Spleen (tissue), 11 donors: ENCODE data around the gene PELI3. TPM values are rescaled to one million over a fixed set of nuclear protein-coding genes. Genes with fewer than 3 reads are reported as not detected.
A peak's percentile ranks its signal among the peaks of the same experiment; 100 is the strongest.

ENCODE experiments used
- DNase-seq: peaks from one replicate; pipeline ENCODE4 v3.0.0-alpha.2; 2020
- H3K27ac ChIP-seq, 8 donors: fragments of 200-600 bp; sonication (generic) in 7 of 8; 1 replicate in 4 of 8; 2 replicates in 4 of 8; pipeline versions ENCODE4 v1.5.0 to v1.8.0; 2016 to 2021; ENCODE audit warnings: inconsistent platforms in 4 of 8, mild to moderate bottlenecking in 4 of 8, moderate library complexity in 1 of 8
- H3K27me3 ChIP-seq, 7 donors: fragments of 200-600 bp; sonication (generic) in 6 of 7; replicated peaks in 1 of 7; 1 replicate in 4 of 7; 2 replicates in 3 of 7; pipeline versions ENCODE4 v1.5.0 to v1.8.0; 2016 to 2021; ENCODE audit warnings: inconsistent platforms in 3 of 7, mild to moderate bottlenecking in 1 of 7
- H3K36me3 ChIP-seq, 6 donors: fragments of 200-600 bp; sonication (generic) in 5 of 6; 1 replicate in 4 of 6; 2 replicates in 2 of 6; pipeline versions ENCODE4 v1.5.0 to v1.8.0; 2016 to 2021; ENCODE audit warnings: inconsistent platforms in 2 of 6
- H3K4me1 ChIP-seq, 6 donors: fragments of 200-600 bp; sonication (generic) in 5 of 6; 1 replicate in 3 of 6; 2 replicates in 3 of 6; pipeline versions ENCODE4 v1.5.0 to v1.8.0; 2016 to 2021; ENCODE audit warnings: inconsistent platforms in 3 of 6
- H3K4me3 ChIP-seq, 8 donors: fragments of 200-600 bp; sonication (generic) in 7 of 8; 1 replicate in 4 of 8; 2 replicates in 4 of 8; pipeline versions ENCODE4 v1.5.0 to v1.8.0; 2016 to 2021; ENCODE audit warnings: inconsistent platforms in 4 of 8, mild to moderate bottlenecking in 4 of 8, moderate library complexity in 2 of 8
- H3K9me3 ChIP-seq, 8 donors: fragments of 200-600 bp; sonication (generic) in 7 of 8; 1 replicate in 4 of 8; 2 replicates in 4 of 8; pipeline versions ENCODE4 v1.5.0 to v1.8.0; 2016 to 2021; ENCODE audit warnings: inconsistent platforms in 4 of 8
- POLR2A ChIP-seq, 3 donors: fragments of 450-650 bp; IDR thresholded peaks; one replicate each; pipeline ENCODE4 v1.5.1; 2017; ENCODE audit warnings: antibody characterized with exemption in 3 of 3, mild to moderate bottlenecking in 1 of 3
- POLR2AphosphoS5 ChIP-seq, 3 donors: sonication (generic); formaldehyde crosslinking; IDR thresholded peaks; one replicate each; pipeline ENCODE4 v1.5.1; 2017; ENCODE audit warnings: antibody characterized with exemption in 3 of 3
- WGBS, 5 donors: extraction: QIAGEN DNeasy Blood & Tissue Kit in 3 of 5; methylation state at CpG; one replicate each; pipeline versions ENCODE4 v1.1.5 to v1.1.7; 2013 to 2018; 5-methylcytosine and 5-hydroxymethylcytosine counted together
- intact Hi-C: fragments of 100-400 bp; cut with DNase I; formaldehyde crosslinking; loops from one replicate; pipeline ENCODE4 v1.15.0; 2023; ENCODE audit warnings: low total_unique reads
- polyA plus RNA-seq, 3 donors: library from polyadenylated mRNA; stranded (reverse); fragments of 200-250 nt; gene quantifications; one replicate each; pipeline ENCODE4 v1.2.1, GENCODE V29; 2013
- total RNA-seq, 7 donors: library from RNA; depleted of rRNA in 3 of 7; stranded (reverse); fragments of >200 nt in 3 of 7; fragmentation: NEBNext Ultra II Directional in 4 of 7; extraction: Animal tissue kit (Norgen Biotek cat#: 25700) in 4 of 7; gene quantifications; one replicate each; pipeline versions ENCODE4 v1.1.0 to v1.2.1, GENCODE V29; 2016 to 2021
- TF ChIP-seq, protein P1 (sequence below), 11 experiments: fragments of 200-600 bp in 7 of 11; fragments of 450-650 bp in 4 of 11; sonication (generic) in 4 of 11; IDR thresholded peaks in 8 of 11; conservative IDR thresholded peaks in 3 of 11; 1 replicate in 7 of 11; 2 replicates in 4 of 11; pipeline versions ENCODE4 v1.4.0 to v1.8.0; 2016 to 2021; ENCODE audit warnings: antibody characterized with exemption in 11 of 11, inconsistent platforms in 4 of 11, mild to moderate bottlenecking in 1 of 11
- donor health status: healthy with polysubstance abuse.
- donor health status: DM: no; HTN: no; CAD: no; lungs with moderate emphysema.
- donor health status: DM: no; HTN: no; CAD: no.
- donor health status: Bipolar disorder and iron deficiency.
- donor health status: healthy.
- donor health status: DM: no; HTN: no; CAD: no.
- donor health status: DM: yes; HTN: yes; CAD: no.

Gene PELI3
- total and polyA plus RNA-seq, 10 donors: 2.4 to 14.6 (median 9.7) TPM

DNA sequence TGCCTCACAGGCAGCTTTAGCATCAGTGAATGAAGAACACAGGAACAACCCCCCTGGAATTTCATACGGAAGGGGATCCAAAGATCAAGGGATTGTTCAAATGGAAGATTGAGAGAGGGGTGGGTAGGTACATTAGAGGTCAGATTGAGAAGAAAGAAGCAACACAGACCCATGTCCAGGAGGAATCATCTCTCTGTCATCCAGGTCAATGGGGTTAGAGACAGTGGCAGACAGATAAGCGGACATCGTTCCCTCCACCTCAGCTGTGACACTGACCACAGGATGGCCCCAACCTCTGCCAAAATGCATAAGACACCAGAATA, 47.8 kb upstream of the PELI3 start:
- H3K4me1 ChIP-seq: peaks cover 0 to 20% (median 3%) of the 10 kb centered on the region in 6 donors
- no peak for DNase-seq
- 47 to 60% (median 54%) methylated on average over 3 of the region's 3 CpGs for WGBS, 5 donors
- peaks cover 0 to 7% (median 0%) of the 10 kb centered on the region in 8 donors for H3K9me3 ChIP-seq
- H3K4me3 ChIP-seq: no peak overlapping the region
- no peaks in the 10 kb centered on the region for H3K36me3 ChIP-seq
- intact Hi-C loops: no loop called here
- H3K27me3 ChIP-seq: peaks cover 0 to 72% (median 32%) of the 10 kb centered on the region in 7 donors
- TF ChIP-seq POLR2AphosphoS5 (IDR thresholded peaks at IDR 0.05) (no peak), POLR2A (IDR thresholded peaks at IDR 0.05) (no peak)
- TF ChIP-seq, protein P1, sequence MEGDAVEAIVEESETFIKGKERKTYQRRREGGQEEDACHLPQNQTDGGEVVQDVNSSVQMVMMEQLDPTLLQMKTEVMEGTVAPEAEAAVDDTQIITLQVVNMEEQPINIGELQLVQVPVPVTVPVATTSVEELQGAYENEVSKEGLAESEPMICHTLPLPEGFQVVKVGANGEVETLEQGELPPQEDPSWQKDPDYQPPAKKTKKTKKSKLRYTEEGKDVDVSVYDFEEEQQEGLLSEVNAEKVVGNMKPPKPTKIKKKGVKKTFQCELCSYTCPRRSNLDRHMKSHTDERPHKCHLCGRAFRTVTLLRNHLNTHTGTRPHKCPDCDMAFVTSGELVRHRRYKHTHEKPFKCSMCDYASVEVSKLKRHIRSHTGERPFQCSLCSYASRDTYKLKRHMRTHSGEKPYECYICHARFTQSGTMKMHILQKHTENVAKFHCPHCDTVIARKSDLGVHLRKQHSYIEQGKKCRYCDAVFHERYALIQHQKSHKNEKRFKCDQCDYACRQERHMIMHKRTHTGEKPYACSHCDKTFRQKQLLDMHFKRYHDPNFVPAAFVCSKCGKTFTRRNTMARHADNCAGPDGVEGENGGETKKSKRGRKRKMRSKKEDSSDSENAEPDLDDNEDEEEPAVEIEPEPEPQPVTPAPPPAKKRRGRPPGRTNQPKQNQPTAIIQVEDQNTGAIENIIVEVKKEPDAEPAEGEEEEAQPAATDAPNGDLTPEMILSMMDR (IDR thresholded peaks at IDR 0.05 in 8 of 11, conservative IDR thresholded peaks at IDR 0.05 in 3 of 11): no peak
- no peak overlapping the region for H3K27ac ChIP-seq

DNA sequence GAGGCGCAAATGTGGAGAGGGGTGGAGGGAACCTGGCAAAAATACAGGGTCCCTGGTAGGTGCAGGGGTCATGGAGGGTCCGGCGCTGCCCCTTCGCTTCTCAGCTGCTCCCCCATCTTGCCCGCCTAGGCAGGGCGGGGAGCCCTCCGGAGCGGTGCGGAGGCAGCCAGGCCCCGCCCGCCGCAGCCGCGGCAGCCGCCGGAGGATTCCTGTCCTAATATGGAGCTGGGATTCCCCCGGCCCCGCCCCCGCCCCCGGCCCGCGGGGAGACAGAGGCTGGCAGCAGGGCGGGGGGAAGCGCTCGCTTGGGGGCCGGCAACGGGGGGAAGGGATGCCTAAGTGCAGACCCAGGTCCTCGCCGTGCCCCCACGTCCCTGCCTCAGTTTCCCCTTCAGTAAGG, 46.9 kb upstream of the PELI3 start:
- TF ChIP-seq, protein P1 (IDR thresholded peaks at IDR 0.05 in 8 of 11, conservative IDR thresholded peaks at IDR 0.05 in 3 of 11): no peak
- TF ChIP-seq POLR2AphosphoS5 (IDR thresholded peaks at IDR 0.05) (no peak), POLR2A (IDR thresholded peaks at IDR 0.05) (no peak)
- intact Hi-C loops: no loop called here
- no peaks in the 10 kb centered on the region for H3K36me3 ChIP-seq
- DNase-seq: no peak
- H3K27me3 ChIP-seq: peaks cover 0 to 66% (median 32%) of the 10 kb centered on the region in 7 donors
- peaks cover 0 to 7% (median 0%) of the 10 kb centered on the region in 8 donors for H3K9me3 ChIP-seq
- H3K4me1 ChIP-seq: peaks cover 0 to 20% (median 3%) of the 10 kb centered on the region in 6 donors
- H3K4me3 ChIP-seq: no peak overlapping the region
- no peak overlapping the region for H3K27ac ChIP-seq
- WGBS, 5 donors: 4 to 8% (median 6%) methylated on average over 20 to 30 of the region's 30 CpGs

GRCh38 chr11:66420671-66421476, 45.8 kb upstream of the PELI3 start, which contains the start of gene NPAS4:
TSS of gene NPAS4 (plus strand) at chr11:66421035. CDS start at chr11:66421180, 145 bp downstream.
- Histone ChIP-seq H3K4me1 (peaks cover 0 to 20% (median 3%) of the 10 kb centered on the region in 6 donors), H3K36me3 (no peaks in the 10 kb centered on the region), H3K4me3 (no peak within 1 kb of the TSS), H3K9me3 (peaks cover 0 to 7% (median 0%) of the 10 kb centered on the region in 8 donors), H3K27ac (no peak within 1 kb of the TSS), H3K27me3 (peaks cover 0 to 58% (median 32%) of the 10 kb centered on the region in 7 donors)
- TF ChIP-seq, protein P1 (IDR thresholded peaks at IDR 0.05 in 8 of 11, conservative IDR thresholded peaks at IDR 0.05 in 3 of 11): no peak
- TF ChIP-seq POLR2A (IDR thresholded peaks at IDR 0.05): no peak
- TF ChIP-seq POLR2AphosphoS5 (IDR thresholded peaks at IDR 0.05): no peak
- WGBS, 5 donors: 10 to 14% (median 10%) methylated on average over 31 to 71 of the region's 71 CpGs
- no peak for DNase-seq
- intact Hi-C loops: no loop called here

DNA sequence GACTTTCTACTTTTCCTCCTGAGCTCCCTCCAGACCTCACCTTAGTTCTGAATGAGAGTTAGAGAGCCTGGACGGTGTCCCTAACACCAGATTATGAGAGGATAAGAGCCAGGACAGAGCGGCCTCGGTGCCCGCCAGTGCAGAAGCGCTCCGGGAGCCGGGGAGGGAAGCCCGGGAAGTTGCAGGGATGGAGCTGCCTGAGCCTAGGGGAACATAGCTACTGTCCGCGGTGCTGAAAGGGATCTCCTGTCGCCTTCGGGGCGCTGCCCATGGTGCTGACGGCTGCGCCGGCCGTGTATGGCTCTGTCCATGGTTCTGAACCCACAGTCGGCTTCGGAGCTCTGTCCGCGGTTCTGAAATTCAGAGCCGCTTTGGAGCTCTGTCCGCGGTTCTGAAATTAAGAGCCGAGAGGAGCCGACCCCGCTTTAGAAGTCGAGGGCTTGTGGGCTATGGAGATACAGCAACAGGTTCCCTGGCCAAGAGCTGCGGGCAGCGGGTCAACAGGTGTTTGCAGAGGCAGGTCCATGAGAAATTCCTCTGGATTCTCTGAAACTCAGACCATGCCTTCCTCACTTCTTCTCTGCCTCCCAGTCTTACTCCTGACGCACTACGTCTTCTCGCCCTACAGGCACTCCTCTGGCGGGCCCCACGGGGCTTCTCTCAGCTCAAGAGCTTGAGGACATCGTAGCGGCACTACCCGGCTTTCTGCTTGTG, 45.1 kb upstream of the PELI3 start:
- Histone ChIP-seq H3K27me3 (peaks cover 0 to 57% (median 29%) of the 10 kb centered on the region in 7 donors), H3K4me3 (no peak overlapping the region), H3K4me1 (peaks cover 0 to 20% (median 3%) of the 10 kb centered on the region in 6 donors), H3K27ac (no peak overlapping the region), H3K36me3 (no peaks in the 10 kb centered on the region), H3K9me3 (peaks cover 0 to 7% (median 0%) of the 10 kb centered on the region in 8 donors)
- WGBS, 5 donors: 13 to 18% (median 15%) methylated on average over 33 to 38 of the region's 38 CpGs
- DNase-seq: peak; percentile 91
- TF ChIP-seq POLR2A (IDR thresholded peaks at IDR 0.05) (no peak), POLR2AphosphoS5 (IDR thresholded peaks at IDR 0.05) (peak; percentile 75 to 85 (median 77))
- TF ChIP-seq, protein P1 (IDR thresholded peaks at IDR 0.05 in 8 of 11, conservative IDR thresholded peaks at IDR 0.05 in 3 of 11): peak in 1 of 11 experiments; percentile 19
- intact Hi-C loops: no loop called here
